SK-N-SH (cell line): ENCODE data around the gene DGCR2. TPM values are rescaled to one million over a fixed set of nuclear protein-coding genes. Genes with fewer than 3 reads are reported as not detected.

Source experiments
- CTCF ChIA-PET: fragments of 300-600, 350-600 bp; formaldehyde crosslinking; extraction: SDS; loops from one replicate; lab custom pipeline; 2021; lab: Yijun Ruan, JAX
- POLR2A ChIA-PET: fragments of 350-600 bp; sonication (Branson Sonifier 250); formaldehyde crosslinking; extraction: SDS; loops from one replicate; lab custom pipeline; 2020; ENCODE audit warnings: antibody characterized with exemption, inconsistent platforms; lab: Yijun Ruan, JAX
- DNase-seq: peaks from one replicate; pipeline ENCODE4 v3.0.0; 2012
- H2AFZ ChIP-seq: fragments of 200-600 bp; sonication (generic); 2 replicates; pipeline ENCODE4 v1.8.1; 2016; ENCODE audit warnings: antibody characterized with exemption, mild to moderate bottlenecking, low read depth
- H3F3A ChIP-seq: fragments of 200-600 bp; sonication (generic); replicated peaks from 2 replicates; pipeline ENCODE3; 2016; ENCODE audit warnings: antibody characterized with exemption, mild to moderate bottlenecking; ENCODE audit not compliant: insufficient read depth
- H3K27ac ChIP-seq, 2 experiments: fragments of 200-500 bp in 1 of 2; fragments of 200-600 bp in 1 of 2; sonication (Bioruptor generic) in 1 of 2; sonication (generic), shearing (Covaris generic) in 1 of 2; 2 replicates each; pipeline versions ENCODE4 v1.5.1 to v1.6.1; 2014 to 2016; ENCODE audit warnings: low read depth in 2 of 2, inconsistent platforms in 1 of 2, low read length in 1 of 2, mild to moderate bottlenecking in 1 of 2, mixed read lengths in 1 of 2
- H3K27me3 ChIP-seq: fragments of 200-600 bp; sonication (generic), shearing (Covaris generic); 2 replicates; pipeline ENCODE4 v1.6.1; 2016; ENCODE audit warnings: mixed run types; ENCODE audit not compliant: insufficient read depth
- H3K36me3 ChIP-seq, 2 experiments: fragments of 200-500 bp in 1 of 2; fragments of 200-600 bp in 1 of 2; sonication (Bioruptor generic) in 1 of 2; sonication (generic) in 1 of 2; replicated peaks in 1 of 2; 2 replicates each; pipeline versions ENCODE3 to v1.5.1; 2014 to 2016; ENCODE audit warnings: low read length in 1 of 2, mild to moderate bottlenecking in 1 of 2; ENCODE audit not compliant: insufficient read depth in 2 of 2, control insufficient read depth in 1 of 2
- H3K4me1 ChIP-seq, 2 experiments: fragments of 200-500 bp in 1 of 2; fragments of 200-600 bp in 1 of 2; sonication (Bioruptor generic) in 1 of 2; sonication (generic), shearing (Covaris generic) in 1 of 2; 2 replicates each; pipeline versions ENCODE4 v1.5.1 to v1.6.1; 2014 to 2016; ENCODE audit warnings: low read depth in 1 of 2, low read length in 1 of 2, mixed run types in 1 of 2; ENCODE audit not compliant: insufficient read depth in 2 of 2, control insufficient read depth in 1 of 2
- H3K4me2 ChIP-seq: fragments of 200-600 bp; sonication (generic), shearing (Covaris generic); 2 replicates; pipeline ENCODE4 v1.6.1; 2017; ENCODE audit warnings: mixed run types
- H3K4me3 ChIP-seq, 2 experiments: fragments of 200-500 bp in 1 of 2; fragments of 200-600 bp in 1 of 2; sonication (Bioruptor generic) in 1 of 2; sonication (generic), shearing (Covaris generic) in 1 of 2; 2 replicates each; pipeline versions ENCODE4 v1.5.1 to v1.8.1; 2014 to 2016; ENCODE audit warnings: low read depth in 2 of 2, inconsistent platforms in 1 of 2, low read length in 1 of 2, mild to moderate bottlenecking in 1 of 2, mixed read lengths in 1 of 2, moderate library complexity in 1 of 2
- H3K79me2 ChIP-seq: fragments of 200-600 bp; sonication (generic); 2 replicates; pipeline ENCODE4 v1.8.1; 2017; ENCODE audit warnings: mild to moderate bottlenecking; ENCODE audit not compliant: insufficient read depth
- H3K9ac ChIP-seq: fragments of 200-600 bp; sonication (generic); 2 replicates; pipeline ENCODE4 v1.6.1; 2017; ENCODE audit warnings: mixed run types
- H3K9me2 ChIP-seq: fragments of 200-600 bp; sonication (generic); 2 replicates; pipeline ENCODE4 v1.6.1; 2017; ENCODE audit warnings: mixed run types
- H3K9me3 ChIP-seq: fragments of 200-600 bp; sonication (generic); 2 replicates; pipeline ENCODE4 v1.6.1; 2017; ENCODE audit warnings: mixed run types, mild to moderate bottlenecking, moderate library complexity
- H4K20me1 ChIP-seq: fragments of 200-600 bp; sonication (generic); 2 replicates; pipeline ENCODE4 v1.6.1; 2017; ENCODE audit warnings: mild to moderate bottlenecking, mixed run types; ENCODE audit not compliant: insufficient read depth
- CHD2 ChIP-seq: fragments of 150-350 bp; IDR thresholded peaks from 2 replicates; pipeline ENCODE4 v1.6.1; 2018; ENCODE audit warnings: low read length; ENCODE audit not compliant: partially characterized antibody
- ELF1 ChIP-seq: IDR thresholded peaks from 2 replicates; pipeline ENCODE4 v1.4.0; 2012
- EZH2phosphoT487 ChIP-seq: fragments of 200-600 bp; sonication (generic); IDR thresholded peaks from 2 replicates; pipeline ENCODE4 v1.6.1; 2017; ENCODE audit warnings: low read depth, mixed run types, mild to moderate bottlenecking, antibody characterized with exemption, moderate library complexity, borderline replicate concordance
- FOSL2 ChIP-seq: IDR thresholded peaks from 2 replicates; pipeline ENCODE4 v1.4.0; 2012; ENCODE audit warnings: low read depth, mild to moderate bottlenecking, moderate library complexity, borderline replicate concordance
- FOXJ3 ChIP-seq: sonication (generic); formaldehyde crosslinking; IDR thresholded peaks from 2 replicates; pipeline ENCODE4 v1.5.1; 2020; ENCODE audit warnings: mild to moderate bottlenecking, missing genetic modification reagents
- FOXM1 ChIP-seq: IDR thresholded peaks from 2 replicates; pipeline ENCODE4 v1.4.0; 2012; ENCODE audit warnings: low read depth, mild to moderate bottlenecking
- GABPA ChIP-seq: IDR thresholded peaks from 2 replicates; pipeline ENCODE4 v1.4.0; 2012; ENCODE audit warnings: low read depth, mild to moderate bottlenecking
- MEF2A ChIP-seq: IDR thresholded peaks from 2 replicates; pipeline ENCODE4 v1.4.0; 2012; ENCODE audit warnings: low read depth, borderline replicate concordance
- NFIC ChIP-seq: IDR thresholded peaks from 2 replicates; pipeline ENCODE4 v1.4.0; 2012; ENCODE audit warnings: borderline replicate concordance
- NRF1 ChIP-seq: IDR thresholded peaks from 2 replicates; pipeline ENCODE4 v1.6.1; 2012; ENCODE audit warnings: low read depth, mild to moderate bottlenecking, low read length
- POLR2AphosphoS5 ChIP-seq: IDR thresholded peaks from 2 replicates; pipeline ENCODE4 v1.6.1; 2012; ENCODE audit warnings: low read depth, low read length
- RAD21 ChIP-seq: IDR thresholded peaks from 2 replicates; pipeline ENCODE4 v1.6.1; 2012; ENCODE audit warnings: mild to moderate bottlenecking, low read length
- RFX5 ChIP-seq: IDR thresholded peaks from 2 replicates; pipeline ENCODE4 v1.6.1; 2012; ENCODE audit warnings: mild to moderate bottlenecking, improper control_type of control experiment, low read length
- RXRA ChIP-seq: IDR thresholded peaks from 2 replicates; pipeline ENCODE4 v1.4.0; 2012; ENCODE audit warnings: low read depth, mild to moderate bottlenecking, borderline replicate concordance
- SIN3A ChIP-seq: IDR thresholded peaks from 2 replicates; pipeline ENCODE4 v1.6.1; 2012; ENCODE audit warnings: low read depth, mild to moderate bottlenecking, low read length, moderate library complexity, borderline replicate concordance
- TCF12 ChIP-seq: IDR thresholded peaks from 2 replicates; pipeline ENCODE4 v1.4.0; 2012
- TEAD4 ChIP-seq: IDR thresholded peaks from 2 replicates; pipeline ENCODE4 v1.4.0; 2012; ENCODE audit warnings: mild to moderate bottlenecking, borderline replicate concordance; ENCODE audit not compliant: insufficient read depth
- YY1 ChIP-seq: IDR thresholded peaks from 2 replicates; pipeline ENCODE4 v1.4.0; 2012; ENCODE audit warnings: low read depth, mild to moderate bottlenecking
- WGBS: methylation state at CpG from one replicate; pipeline ENCODE4 v1.1.6; 2017; ENCODE audit warnings: low lambda C conversion rate; 5-methylcytosine and 5-hydroxymethylcytosine counted together
- polyA plus RNA-seq, 3 experiments: library from polyadenylated mRNA; depleted of rRNA; stranded (reverse); fragments of >200 nt; gene quantifications; 2 replicates each; pipeline ENCODE4 v1.2.3, GENCODE V29; 2012
- TF ChIP-seq, protein P1 (sequence below): fragments of 150-350 bp; IDR thresholded peaks from 2 replicates; pipeline ENCODE4 v1.6.1; 2017; ENCODE audit warnings: antibody characterized with exemption, low read length, low read depth, borderline replicate concordance
- TF ChIP-seq, protein P2 (sequence below): fragments of 200-600 bp; sonication (generic); IDR thresholded peaks from 2 replicates; pipeline ENCODE4 v1.6.1; 2017; ENCODE audit warnings: antibody characterized with exemption, mild to moderate bottlenecking, moderate library complexity
- TF ChIP-seq, protein P3 (sequence below): fragments of 150-350 bp; IDR thresholded peaks from 2 replicates; pipeline ENCODE4 v1.6.1; 2016; ENCODE audit warnings: mild to moderate bottlenecking, low read depth, low read length
- TF ChIP-seq, protein P4 (sequence below): IDR thresholded peaks from 2 replicates; pipeline ENCODE4 v1.4.0; 2012; ENCODE audit warnings: low read depth, borderline replicate concordance
- TF ChIP-seq, protein P5 (sequence below): IDR thresholded peaks from 2 replicates; pipeline ENCODE4 v1.4.0; 2012; ENCODE audit warnings: low read depth, borderline replicate concordance

DGCR2 gene
- polyA plus RNA-seq, 1 of the 3 experiments (the other 2 are of a cell fraction), result 30.4 TPM

DNA sequence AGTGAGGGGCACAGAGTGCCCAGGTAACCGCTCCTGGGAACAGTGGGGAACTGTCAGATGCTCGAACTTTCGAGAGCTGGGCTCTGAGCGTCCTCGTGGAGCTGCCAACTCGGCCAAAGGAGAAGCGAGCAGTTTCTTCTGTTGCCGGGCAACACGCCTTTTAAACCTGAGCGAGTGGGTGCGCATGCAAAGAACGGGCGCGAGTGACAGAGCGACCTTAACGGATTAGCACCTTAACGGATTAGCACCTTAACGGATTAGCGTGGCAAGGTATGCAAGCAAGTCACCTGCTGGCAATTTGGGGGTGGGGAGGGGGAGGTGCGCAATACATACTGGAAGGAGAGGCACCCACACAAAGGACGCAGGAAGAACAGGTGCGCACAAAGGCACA, 124.3 kb downstream of the DGCR2 start:
- Histone ChIP-seq H3K4me1 (peaks cover 0 to 7% of the 10 kb centered on the region in 2 experiments; a peak in 2 of 4 replicates), H3K79me2 (no peaks in the 10 kb centered on the region), H3K9me2 (no peaks in the 10 kb centered on the region), H3K36me3 (no peaks in the 10 kb centered on the region), H3K27ac (no peak overlapping the region), H3K9ac (no peak overlapping the region), H2AFZ (no peak overlapping the region), H4K20me1 (no peaks in the 10 kb centered on the region), H3K27me3 (peaks cover 10% of the 10 kb centered on the region; the same call in 1 of the 2 replicates), H3K4me3 (no peak overlapping the region), H3F3A (no peaks in the 10 kb centered on the region), H3K4me2 (no peak overlapping the region), H3K9me3 (no peaks in the 10 kb centered on the region)
- 84% methylated on average over 22 of the region's 22 CpGs for WGBS
- TF ChIP-seq RAD21 (no peak), POLR2AphosphoS5 (no peak), YY1 (no peak), ELF1 (no peak), TCF12 (no peak), RXRA (no peak), FOXJ3 (no peak), NRF1 (no peak), FOSL2 (no peak), FOXM1 (no peak)
- TF ChIP-seq, protein P1, sequence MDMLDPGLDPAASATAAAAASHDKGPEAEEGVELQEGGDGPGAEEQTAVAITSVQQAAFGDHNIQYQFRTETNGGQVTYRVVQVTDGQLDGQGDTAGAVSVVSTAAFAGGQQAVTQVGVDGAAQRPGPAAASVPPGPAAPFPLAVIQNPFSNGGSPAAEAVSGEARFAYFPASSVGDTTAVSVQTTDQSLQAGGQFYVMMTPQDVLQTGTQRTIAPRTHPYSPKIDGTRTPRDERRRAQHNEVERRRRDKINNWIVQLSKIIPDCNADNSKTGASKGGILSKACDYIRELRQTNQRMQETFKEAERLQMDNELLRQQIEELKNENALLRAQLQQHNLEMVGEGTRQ, result no peak
- ChIA-PET POLR2A (no interaction called here), CTCF (no interaction called here)
- DNase-seq, result no peak

DNA sequence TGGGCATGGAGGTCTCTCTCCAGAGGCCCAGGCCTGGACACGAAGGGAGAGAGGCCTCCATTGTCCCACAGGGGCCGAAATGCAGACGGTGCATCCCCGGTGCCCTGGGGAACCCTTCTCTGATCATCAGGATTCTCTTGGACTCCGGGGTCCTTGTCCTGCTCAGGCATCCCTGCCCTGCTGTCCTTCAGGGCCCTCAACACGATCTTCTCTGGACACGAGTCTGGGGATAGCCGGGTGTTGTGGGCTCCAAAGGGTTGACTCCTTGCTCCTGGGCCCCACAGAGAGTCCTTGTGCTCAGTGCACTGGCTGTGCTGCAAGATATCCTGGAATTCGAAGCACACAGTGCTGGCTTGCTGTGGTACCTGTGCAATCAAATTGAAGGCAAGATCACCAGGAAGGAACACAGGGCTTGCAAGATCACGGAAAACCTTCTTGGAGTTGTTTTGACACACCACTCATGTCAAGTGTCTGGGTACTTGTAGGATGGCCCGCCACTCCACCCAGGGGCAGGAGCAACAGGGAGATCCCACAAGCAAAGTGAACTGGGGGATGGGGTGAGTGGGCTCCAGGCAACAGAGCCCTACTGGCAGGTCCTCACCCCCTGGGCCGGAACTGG, 124.8 kb downstream of the DGCR2 start:
- H3K79me2 ChIP-seq, result no peaks in the 10 kb centered on the region
- H3K27me3 ChIP-seq, result peaks cover 7% of the 10 kb centered on the region; the same call in 1 of the 2 replicates
- no peak for DNase-seq
- H3K4me1 ChIP-seq, result peaks cover 0 to 7% of the 10 kb centered on the region in 2 experiments; a peak in 1 of 4 replicates
- no peaks in the 10 kb centered on the region for H3K9me2 ChIP-seq
- no peak overlapping the region for H3K4me2 ChIP-seq
- H3K9ac ChIP-seq, result no peak overlapping the region
- ChIA-PET POLR2A (no interaction called here), CTCF (no interaction called here)
- H3K4me3 ChIP-seq, result no peak overlapping the region
- no peak overlapping the region for H2AFZ ChIP-seq
- no peaks in the 10 kb centered on the region for H3K9me3 ChIP-seq
- no peaks in the 10 kb centered on the region for H3K36me3 ChIP-seq
- no peak overlapping the region for H3K27ac ChIP-seq
- H4K20me1 ChIP-seq, result no peaks in the 10 kb centered on the region
- H3F3A ChIP-seq, result no peaks in the 10 kb centered on the region
- 63% methylated on average over 9 of the region's 12 CpGs for WGBS
- TF ChIP-seq EZH2phosphoT487 (no peak), CHD2 (no peak), SIN3A (no peak), NRF1 (no peak), NFIC (no peak), MEF2A (no peak), POLR2AphosphoS5 (no peak), TEAD4 (no peak), RFX5 (no peak), GABPA (no peak), ELF1 (no peak)
- TF ChIP-seq, protein P2, sequence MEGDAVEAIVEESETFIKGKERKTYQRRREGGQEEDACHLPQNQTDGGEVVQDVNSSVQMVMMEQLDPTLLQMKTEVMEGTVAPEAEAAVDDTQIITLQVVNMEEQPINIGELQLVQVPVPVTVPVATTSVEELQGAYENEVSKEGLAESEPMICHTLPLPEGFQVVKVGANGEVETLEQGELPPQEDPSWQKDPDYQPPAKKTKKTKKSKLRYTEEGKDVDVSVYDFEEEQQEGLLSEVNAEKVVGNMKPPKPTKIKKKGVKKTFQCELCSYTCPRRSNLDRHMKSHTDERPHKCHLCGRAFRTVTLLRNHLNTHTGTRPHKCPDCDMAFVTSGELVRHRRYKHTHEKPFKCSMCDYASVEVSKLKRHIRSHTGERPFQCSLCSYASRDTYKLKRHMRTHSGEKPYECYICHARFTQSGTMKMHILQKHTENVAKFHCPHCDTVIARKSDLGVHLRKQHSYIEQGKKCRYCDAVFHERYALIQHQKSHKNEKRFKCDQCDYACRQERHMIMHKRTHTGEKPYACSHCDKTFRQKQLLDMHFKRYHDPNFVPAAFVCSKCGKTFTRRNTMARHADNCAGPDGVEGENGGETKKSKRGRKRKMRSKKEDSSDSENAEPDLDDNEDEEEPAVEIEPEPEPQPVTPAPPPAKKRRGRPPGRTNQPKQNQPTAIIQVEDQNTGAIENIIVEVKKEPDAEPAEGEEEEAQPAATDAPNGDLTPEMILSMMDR, result no peak
- TF ChIP-seq, protein P3, sequence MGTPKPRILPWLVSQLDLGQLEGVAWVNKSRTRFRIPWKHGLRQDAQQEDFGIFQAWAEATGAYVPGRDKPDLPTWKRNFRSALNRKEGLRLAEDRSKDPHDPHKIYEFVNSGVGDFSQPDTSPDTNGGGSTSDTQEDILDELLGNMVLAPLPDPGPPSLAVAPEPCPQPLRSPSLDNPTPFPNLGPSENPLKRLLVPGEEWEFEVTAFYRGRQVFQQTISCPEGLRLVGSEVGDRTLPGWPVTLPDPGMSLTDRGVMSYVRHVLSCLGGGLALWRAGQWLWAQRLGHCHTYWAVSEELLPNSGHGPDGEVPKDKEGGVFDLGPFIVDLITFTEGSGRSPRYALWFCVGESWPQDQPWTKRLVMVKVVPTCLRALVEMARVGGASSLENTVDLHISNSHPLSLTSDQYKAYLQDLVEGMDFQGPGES, result no peak
- TF ChIP-seq, protein P4, sequence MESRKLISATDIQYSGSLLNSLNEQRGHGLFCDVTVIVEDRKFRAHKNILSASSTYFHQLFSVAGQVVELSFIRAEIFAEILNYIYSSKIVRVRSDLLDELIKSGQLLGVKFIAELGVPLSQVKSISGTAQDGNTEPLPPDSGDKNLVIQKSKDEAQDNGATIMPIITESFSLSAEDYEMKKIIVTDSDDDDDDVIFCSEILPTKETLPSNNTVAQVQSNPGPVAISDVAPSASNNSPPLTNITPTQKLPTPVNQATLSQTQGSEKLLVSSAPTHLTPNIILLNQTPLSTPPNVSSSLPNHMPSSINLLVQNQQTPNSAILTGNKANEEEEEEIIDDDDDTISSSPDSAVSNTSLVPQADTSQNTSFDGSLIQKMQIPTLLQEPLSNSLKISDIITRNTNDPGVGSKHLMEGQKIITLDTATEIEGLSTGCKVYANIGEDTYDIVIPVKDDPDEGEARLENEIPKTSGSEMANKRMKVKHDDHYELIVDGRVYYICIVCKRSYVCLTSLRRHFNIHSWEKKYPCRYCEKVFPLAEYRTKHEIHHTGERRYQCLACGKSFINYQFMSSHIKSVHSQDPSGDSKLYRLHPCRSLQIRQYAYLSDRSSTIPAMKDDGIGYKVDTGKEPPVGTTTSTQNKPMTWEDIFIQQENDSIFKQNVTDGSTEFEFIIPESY, result no peak
- TF ChIP-seq, protein P5, sequence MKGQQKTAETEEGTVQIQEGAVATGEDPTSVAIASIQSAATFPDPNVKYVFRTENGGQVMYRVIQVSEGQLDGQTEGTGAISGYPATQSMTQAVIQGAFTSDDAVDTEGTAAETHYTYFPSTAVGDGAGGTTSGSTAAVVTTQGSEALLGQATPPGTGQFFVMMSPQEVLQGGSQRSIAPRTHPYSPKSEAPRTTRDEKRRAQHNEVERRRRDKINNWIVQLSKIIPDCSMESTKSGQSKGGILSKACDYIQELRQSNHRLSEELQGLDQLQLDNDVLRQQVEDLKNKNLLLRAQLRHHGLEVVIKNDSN, result no peak
